Measurements from ENCODE around the gene FBXO41. TPM values are rescaled to one million over a fixed set of nuclear protein-coding genes. Genes with fewer than 3 reads are reported as not detected.

Gene FBXO41
- total and polyA plus RNA-seq, 9 of the 15 experiments (the other 6 are each of a cell fraction or from before 2014, with no cell fraction given) = 0.21 to 8.2 (median 3.5) TPM

DNA sequence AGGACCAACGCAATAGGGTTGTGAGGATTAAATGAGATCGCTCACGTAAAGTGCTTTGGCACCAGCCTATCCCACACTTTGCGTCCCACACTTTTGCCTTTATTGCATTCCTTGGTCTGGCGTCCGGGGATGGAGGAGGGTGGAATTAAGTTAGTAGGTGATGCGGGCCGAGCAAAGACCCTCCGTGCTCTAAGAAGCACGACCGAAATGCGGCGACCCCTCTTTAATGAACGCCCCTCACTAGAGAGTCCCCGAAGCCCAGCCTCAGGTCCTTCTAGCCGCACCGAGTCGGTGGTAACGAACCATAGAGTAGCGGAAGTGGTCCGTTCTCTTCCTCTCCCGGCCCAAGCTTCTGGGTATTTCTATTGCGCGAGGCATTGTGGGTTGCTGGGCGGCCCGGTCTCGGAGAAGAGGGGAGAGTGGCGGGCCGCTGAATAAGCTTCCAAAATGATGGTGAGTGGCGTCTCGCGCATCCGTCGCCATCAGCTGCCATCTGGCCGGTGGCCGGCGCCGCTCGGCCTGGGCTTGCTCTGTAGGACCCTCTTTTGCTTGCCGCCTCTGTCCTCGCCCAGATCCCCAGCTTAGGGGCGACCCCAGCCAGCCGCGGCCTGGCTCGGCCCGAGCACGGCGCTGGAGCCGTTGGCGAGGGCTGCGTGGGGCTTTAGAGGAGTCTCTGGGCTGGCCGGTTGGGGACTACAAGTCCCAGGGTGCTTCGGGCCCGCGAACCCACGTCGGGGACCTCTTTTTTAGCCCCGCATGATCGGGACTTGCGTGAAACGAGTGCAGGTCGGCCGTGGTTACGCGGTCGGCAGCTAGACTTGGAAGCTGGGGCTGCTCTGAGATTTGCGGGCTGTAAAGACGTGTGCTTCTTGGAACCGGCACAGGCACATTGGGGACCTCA, 50.1 kb downstream of the FBXO41 start, which contains the start of gene CCT7 (continued):
- TF ChIP-seq ESRRA (IDR thresholded peaks at IDR 0.05; ENCODE audit: borderline replicate concordance, low read depth) (peak; percentile 45; the same call in 1 of the 2 replicates), TBP (optimal IDR thresholded peaks at IDR 0.05; ENCODE audit: low read depth, low read length) (peak; percentile 96), SNIP1 (IDR thresholded peaks at IDR 0.05; ENCODE audit: low read depth) (peak; percentile 96), POLR2G (IDR thresholded peaks at IDR 0.05; ENCODE audit: low read depth, low read length) (peak; percentile 98), NR3C1 (CRISPR knock-in tag; IDR thresholded peaks at IDR 0.05) (0 out of 2 replicates have a peak, but pooled peaks have one; percentile 60), ZNF316 (IDR thresholded peaks at IDR 0.05) (no peak), YBX1 (IDR thresholded peaks at IDR 0.05) (no peak), ZZZ3 (IDR thresholded peaks at IDR 0.05) (peak; percentile 99), SIRT6 (IDR thresholded peaks at IDR 0.05; ENCODE audit: low read depth, low read length) (no peak), MEF2D (tag; conservative IDR thresholded peaks at IDR 0.05; ENCODE audit: low read depth) (0 out of 2 replicates have a peak, but pooled peaks have one; percentile 13), ZBTB7A (IDR thresholded peaks at IDR 0.05; ENCODE audit: borderline replicate concordance, control insufficient read depth, low read depth, low read length) (peak; percentile 66; the same call in 1 of the 2 replicates), PCBP2 (IDR thresholded peaks at IDR 0.05; ENCODE audit: low read depth, low read length, poor library complexity, severe bottlenecking) (no peak), MAZ (CRISPR knock-in tag; conservative IDR thresholded peaks at IDR 0.05 in 1 of 2, IDR thresholded peaks at IDR 0.05 in 1 of 2) (peak; percentile 56 to 59), KLF1 (tag; IDR thresholded peaks at IDR 0.05) (peak; percentile 66; the same call in 1 of the 2 replicates)
- TF ChIP-seq, protein P1, sequence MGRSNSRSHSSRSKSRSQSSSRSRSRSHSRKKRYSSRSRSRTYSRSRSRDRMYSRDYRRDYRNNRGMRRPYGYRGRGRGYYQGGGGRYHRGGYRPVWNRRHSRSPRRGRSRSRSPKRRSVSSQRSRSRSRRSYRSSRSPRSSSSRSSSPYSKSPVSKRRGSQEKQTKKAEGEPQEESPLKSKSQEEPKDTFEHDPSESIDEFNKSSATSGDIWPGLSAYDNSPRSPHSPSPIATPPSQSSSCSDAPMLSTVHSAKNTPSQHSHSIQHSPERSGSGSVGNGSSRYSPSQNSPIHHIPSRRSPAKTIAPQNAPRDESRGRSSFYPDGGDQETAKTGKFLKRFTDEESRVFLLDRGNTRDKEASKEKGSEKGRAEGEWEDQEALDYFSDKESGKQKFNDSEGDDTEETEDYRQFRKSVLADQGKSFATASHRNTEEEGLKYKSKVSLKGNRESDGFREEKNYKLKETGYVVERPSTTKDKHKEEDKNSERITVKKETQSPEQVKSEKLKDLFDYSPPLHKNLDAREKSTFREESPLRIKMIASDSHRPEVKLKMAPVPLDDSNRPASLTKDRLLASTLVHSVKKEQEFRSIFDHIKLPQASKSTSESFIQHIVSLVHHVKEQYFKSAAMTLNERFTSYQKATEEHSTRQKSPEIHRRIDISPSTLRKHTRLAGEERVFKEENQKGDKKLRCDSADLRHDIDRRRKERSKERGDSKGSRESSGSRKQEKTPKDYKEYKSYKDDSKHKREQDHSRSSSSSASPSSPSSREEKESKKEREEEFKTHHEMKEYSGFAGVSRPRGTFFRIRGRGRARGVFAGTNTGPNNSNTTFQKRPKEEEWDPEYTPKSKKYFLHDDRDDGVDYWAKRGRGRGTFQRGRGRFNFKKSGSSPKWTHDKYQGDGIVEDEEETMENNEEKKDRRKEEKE (IDR thresholded peaks at IDR 0.05; ENCODE audit: borderline replicate concordance in 1 of 2, control insufficient read depth in 1 of 2, low read depth in 2 of 2, low read length in 1 of 2) = peak in 1 of 2 experiments; percentile 95; a peak in 2 of 4 replicates
- TF ChIP-seq, protein P2, sequence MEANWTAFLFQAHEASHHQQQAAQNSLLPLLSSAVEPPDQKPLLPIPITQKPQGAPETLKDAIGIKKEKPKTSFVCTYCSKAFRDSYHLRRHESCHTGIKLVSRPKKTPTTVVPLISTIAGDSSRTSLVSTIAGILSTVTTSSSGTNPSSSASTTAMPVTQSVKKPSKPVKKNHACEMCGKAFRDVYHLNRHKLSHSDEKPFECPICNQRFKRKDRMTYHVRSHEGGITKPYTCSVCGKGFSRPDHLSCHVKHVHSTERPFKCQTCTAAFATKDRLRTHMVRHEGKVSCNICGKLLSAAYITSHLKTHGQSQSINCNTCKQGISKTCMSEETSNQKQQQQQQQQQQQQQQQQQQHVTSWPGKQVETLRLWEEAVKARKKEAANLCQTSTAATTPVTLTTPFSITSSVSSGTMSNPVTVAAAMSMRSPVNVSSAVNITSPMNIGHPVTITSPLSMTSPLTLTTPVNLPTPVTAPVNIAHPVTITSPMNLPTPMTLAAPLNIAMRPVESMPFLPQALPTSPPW (CRISPR knock-in tag; IDR thresholded peaks at IDR 0.05) = peak; percentile 61
- TF ChIP-seq, protein P3, sequence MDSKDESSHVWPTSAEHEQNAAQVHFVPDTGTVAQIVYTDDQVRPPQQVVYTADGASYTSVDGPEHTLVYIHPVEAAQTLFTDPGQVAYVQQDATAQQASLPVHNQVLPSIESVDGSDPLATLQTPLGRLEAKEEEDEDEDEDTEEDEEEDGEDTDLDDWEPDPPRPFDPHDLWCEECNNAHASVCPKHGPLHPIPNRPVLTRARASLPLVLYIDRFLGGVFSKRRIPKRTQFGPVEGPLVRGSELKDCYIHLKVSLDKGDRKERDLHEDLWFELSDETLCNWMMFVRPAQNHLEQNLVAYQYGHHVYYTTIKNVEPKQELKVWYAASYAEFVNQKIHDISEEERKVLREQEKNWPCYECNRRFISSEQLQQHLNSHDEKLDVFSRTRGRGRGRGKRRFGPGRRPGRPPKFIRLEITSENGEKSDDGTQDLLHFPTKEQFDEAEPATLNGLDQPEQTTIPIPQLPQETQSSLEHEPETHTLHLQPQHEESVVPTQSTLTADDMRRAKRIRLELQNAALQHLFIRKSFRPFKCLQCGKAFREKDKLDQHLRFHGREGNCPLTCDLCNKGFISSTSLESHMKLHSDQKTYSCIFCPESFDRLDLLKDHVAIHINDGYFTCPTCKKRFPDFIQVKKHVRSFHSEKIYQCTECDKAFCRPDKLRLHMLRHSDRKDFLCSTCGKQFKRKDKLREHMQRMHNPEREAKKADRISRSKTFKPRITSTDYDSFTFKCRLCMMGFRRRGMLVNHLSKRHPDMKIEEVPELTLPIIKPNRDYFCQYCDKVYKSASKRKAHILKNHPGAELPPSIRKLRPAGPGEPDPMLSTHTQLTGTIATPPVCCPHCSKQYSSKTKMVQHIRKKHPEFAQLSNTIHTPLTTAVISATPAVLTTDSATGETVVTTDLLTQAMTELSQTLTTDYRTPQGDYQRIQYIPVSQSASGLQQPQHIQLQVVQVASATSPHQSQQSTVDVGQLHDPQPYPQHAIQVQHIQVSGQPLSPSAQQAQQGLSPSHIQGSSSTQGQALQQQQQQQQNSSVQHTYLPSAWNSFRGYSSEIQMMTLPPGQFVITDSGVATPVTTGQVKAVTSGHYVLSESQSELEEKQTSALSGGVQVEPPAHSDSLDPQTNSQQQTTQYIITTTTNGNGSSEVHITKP (IDR thresholded peaks at IDR 0.05; ENCODE audit: partially characterized antibody) = peak; percentile 50
